GM23248 (cell line): ENCODE data around the gene ICAM5. TPM values are rescaled to one million over a fixed set of nuclear protein-coding genes. Genes with fewer than 3 reads are reported as not detected.
A peak's percentile ranks its signal among the peaks of the same experiment; 100 is the strongest.

Experiments
- DNase-seq: peaks from one replicate; pipeline ENCODE4 v3.0.0-alpha.2; 2015
- H2AFZ ChIP-seq: fragments of 200-600 bp; sonication (generic); 2 replicates; pipeline ENCODE4 v1.6.1; 2016; ENCODE audit warnings: antibody characterized with exemption
- H3F3A ChIP-seq: fragments of 200-600 bp; sonication (generic); 2 replicates; pipeline ENCODE4 v1.6.1; 2016; ENCODE audit warnings: mild to moderate bottlenecking, antibody characterized with exemption, mixed run types; ENCODE audit not compliant: insufficient read depth
- H3K27ac ChIP-seq: fragments of 200-600 bp; sonication (generic); 2 replicates; pipeline ENCODE4 v1.5.1; 2016; ENCODE audit warnings: mild to moderate bottlenecking
- H3K27me3 ChIP-seq: fragments of 200-600 bp; sonication (generic); replicated peaks from 2 replicates; pipeline ENCODE4 v1.6.1; 2016; ENCODE audit warnings: mild to moderate bottlenecking; ENCODE audit not compliant: insufficient read depth
- H3K36me3 ChIP-seq: fragments of 200-600 bp; sonication (generic); 2 replicates; pipeline ENCODE4 v1.6.1; 2016; ENCODE audit warnings: low read depth, mild to moderate bottlenecking
- H3K4me1 ChIP-seq: fragments of 200-600 bp; sonication (generic); 2 replicates; pipeline ENCODE4 v1.6.1; 2016; ENCODE audit warnings: mild to moderate bottlenecking; ENCODE audit not compliant: insufficient read depth
- H3K4me2 ChIP-seq: fragments of 200-600 bp; sonication (generic); one replicate; pipeline ENCODE4 v1.6.1; 2016; ENCODE audit warnings: mild to moderate bottlenecking; ENCODE audit not compliant: unreplicated experiment
- H3K4me3 ChIP-seq: fragments of 200-600 bp; sonication (generic); 2 replicates; pipeline ENCODE4 v1.5.1; 2016; ENCODE audit warnings: mild to moderate bottlenecking
- H3K79me2 ChIP-seq: fragments of 200-600 bp; sonication (generic); 2 replicates; pipeline ENCODE4 v1.6.1; 2016; ENCODE audit warnings: mild to moderate bottlenecking; ENCODE audit not compliant: insufficient read depth
- H3K9ac ChIP-seq: fragments of 200-600 bp; sonication (generic); 2 replicates; pipeline ENCODE4 v1.6.1; 2016; ENCODE audit warnings: mild to moderate bottlenecking
- H3K9me2 ChIP-seq: fragments of 200-600 bp; sonication (generic); 2 replicates; pipeline ENCODE4 v1.6.1; 2016; ENCODE audit warnings: mixed run types, mild to moderate bottlenecking, moderate library complexity; ENCODE audit not compliant: insufficient read depth
- H3K9me3 ChIP-seq: fragments of 200-600 bp; sonication (generic); one replicate; pipeline ENCODE4 v1.6.1; 2017; ENCODE audit warnings: low read depth
- H4K20me1 ChIP-seq: fragments of 200-600 bp; sonication (generic); 2 replicates; pipeline ENCODE4 v1.6.0; 2016; ENCODE audit not compliant: insufficient read depth
- EZH2 ChIP-seq: fragments of 200-600 bp; sonication (generic); IDR thresholded peaks from 2 replicates; pipeline ENCODE4 v1.6.1; 2018; ENCODE audit warnings: antibody characterized with exemption, mild to moderate bottlenecking; ENCODE audit not compliant: insufficient read depth, poor library complexity, severe bottlenecking
- EZH2phosphoT487 ChIP-seq: fragments of 200-600 bp; sonication (generic); IDR thresholded peaks from 2 replicates; pipeline ENCODE4 v1.6.1; 2018; ENCODE audit warnings: antibody characterized with exemption, moderate library complexity, mild to moderate bottlenecking, low read depth; ENCODE audit not compliant: insufficient read depth
- WGBS, 2 experiments: methylation state at CpG; one replicate each; pipeline ENCODE4 v1.1.6; 2015 to 2017; ENCODE audit warnings: low lambda C conversion rate in 2 of 2, low coverage in 1 of 2; ENCODE audit errors: missing lambda C conversion rate in 2 of 2; 5-methylcytosine and 5-hydroxymethylcytosine counted together
- in situ Hi-C: fragments of 300-500 bp; cut with MboI; formaldehyde crosslinking; loops from 2 replicates; pipeline ENCODE4 v1.15.0; 2020
- polyA plus RNA-seq: library from polyadenylated mRNA; unstranded; fragments of >200 nt; fragmentation: Nextera tagmentation; extraction: Ambion mirVana; gene quantifications from 2 replicates; pipeline ENCODE4 v1.2.1, GENCODE V29; 2016
- small RNA-seq: library from RNA; depleted of rRNA; stranded (forward); fragments of <200 nt; gene quantifications from one replicate; pipeline ENCODE3, GENCODE V24; 2014; ENCODE audit warnings: low read depth, low replicate concordance
- total RNA-seq: library from RNA; depleted of rRNA; stranded (reverse); fragments of >200 nt; shearing (Covaris generic); gene quantifications from 2 replicates; pipeline ENCODE4 v1.2.3, GENCODE V29; 2014; rRNA removed

The ICAM5 gene
- total and polyA plus RNA-seq, 2 experiments from 2014 or later = 9.8 to 48.7 TPM

- Histone ChIP-seq H3K36me3 (no peaks in the 10 kb centered on the region), H3K27me3 (no peaks in the 10 kb centered on the region), H3K27ac (no peak overlapping the region), H3K4me1 (peaks cover 7% of the 10 kb centered on the region; the same call in 1 of the 2 replicates), H3K4me3 (no peak overlapping the region), H4K20me1 (no peaks in the 10 kb centered on the region), H3F3A (peaks cover 4% of the 10 kb centered on the region; the same call in 1 of the 2 replicates), H3K9me2 (no peaks in the 10 kb centered on the region), H3K4me2 (no peak overlapping the region), H3K79me2 (no peaks in the 10 kb centered on the region), H3K9ac (no peak overlapping the region), H3K9me3 (no peaks in the 10 kb centered on the region), H2AFZ (no peak overlapping the region)
- in situ Hi-C loops = no loop called here
- TF ChIP-seq EZH2 (no peak), EZH2phosphoT487 (no peak)
- DNase-seq = peak; percentile 42
- WGBS, 2 experiments = 69 to 71% methylated on average over 10 of the region's 10 CpGs
Measured at GRCh38 chr19:10344780-10345179, 55.0 kb downstream of the ICAM5 start.

Small RNAs within 50 kb of the gene (small RNA-seq; reads per million reads assigned to genes)
- not detected for gene AC011511.1
- gene AC011511.4 = not detected

Other genes starting within 250 kb of the ICAM5 start
- 30.6 and 33.0 TPM in 2 replicates for gene SHFL, start 203.6 kb upstream of the ICAM5 start, total RNA-seq
- gene SHFL, start 203.6 kb upstream of the ICAM5 start, polyA plus RNA-seq = 28.4 and 29.8 TPM in 2 replicates
- gene ANGPTL6, start 187.3 kb upstream of the ICAM5 start, total RNA-seq = 0.22 and 0.63 TPM in 2 replicates
- 0.46 and 0.58 TPM in 2 replicates for gene ANGPTL6, start 187.3 kb upstream of the ICAM5 start, polyA plus RNA-seq
- 39.7 and 47.0 TPM in 2 replicates for gene PPAN, start 183.6 kb upstream of the ICAM5 start, total RNA-seq
- gene PPAN, start 183.6 kb upstream of the ICAM5 start, polyA plus RNA-seq = 44.2 and 47.7 TPM in 2 replicates
- gene P2RY11, start 178.3 kb upstream of the ICAM5 start, total RNA-seq = 2.9 and 6.3 TPM in 2 replicates
- 2.5 and 2.8 TPM in 2 replicates for gene P2RY11, start 178.3 kb upstream of the ICAM5 start, polyA plus RNA-seq
- 211 and 259 TPM in 2 replicates for gene EIF3G, start 170.1 kb upstream of the ICAM5 start, total RNA-seq
- 176 and 179 TPM in 2 replicates for gene EIF3G, start 170.1 kb upstream of the ICAM5 start, polyA plus RNA-seq
- 32.5 and 57.5 TPM in 2 replicates for gene DNMT1, start 95.0 kb upstream of the ICAM5 start, total RNA-seq
- gene DNMT1, start 95.0 kb upstream of the ICAM5 start, polyA plus RNA-seq = 91.8 and 101 TPM in 2 replicates
- 20.3 and 24.9 TPM in 2 replicates for gene S1PR2, start 58.6 kb upstream of the ICAM5 start, total RNA-seq
- gene S1PR2, start 58.6 kb upstream of the ICAM5 start, polyA plus RNA-seq = 35.1 and 35.4 TPM in 2 replicates
- gene MRPL4, start 37.7 kb upstream of the ICAM5 start, total RNA-seq = 101 and 103 TPM in 2 replicates
- gene MRPL4, start 37.7 kb upstream of the ICAM5 start, polyA plus RNA-seq = 71.6 and 73.9 TPM in 2 replicates
- gene ICAM1, start 18.8 kb upstream of the ICAM5 start, total RNA-seq = 21.6 and 22.3 TPM in 2 replicates
- gene ICAM1, start 18.8 kb upstream of the ICAM5 start, polyA plus RNA-seq = 23.6 and 24.4 TPM in 2 replicates
- 1.1 and 3.7 TPM in 2 replicates for gene ICAM4, start 3.0 kb upstream of the ICAM5 start, total RNA-seq
- gene ICAM4, start 3.0 kb upstream of the ICAM5 start, polyA plus RNA-seq = 0.44 and 1.3 TPM in 2 replicates
- gene ZGLP1, start 19.9 kb downstream of the ICAM5 start, total RNA-seq = 1.8 and 2.5 TPM in 2 replicates
- gene ZGLP1, start 19.9 kb downstream of the ICAM5 start, polyA plus RNA-seq = 1.4 and 1.8 TPM in 2 replicates
- 46.6 and 50.2 TPM in 2 replicates for gene FDX2, start 26.1 kb downstream of the ICAM5 start, total RNA-seq
- gene FDX2, start 26.1 kb downstream of the ICAM5 start, polyA plus RNA-seq = 48.9 and 49.2 TPM in 2 replicates
- gene RAVER1, start 43.6 kb downstream of the ICAM5 start, total RNA-seq = 23.0 and 27.1 TPM in 2 replicates
- 28.7 and 29.2 TPM in 2 replicates for gene RAVER1, start 43.6 kb downstream of the ICAM5 start, polyA plus RNA-seq
- gene ICAM3, start 49.7 kb downstream of the ICAM5 start, total RNA-seq = 3.4 and 8.6 TPM in 2 replicates
- 23.1 and 23.4 TPM in 2 replicates for gene ICAM3, start 49.7 kb downstream of the ICAM5 start, polyA plus RNA-seq
- gene TYK2, start 90.6 kb downstream of the ICAM5 start, total RNA-seq = 64.1 and 85.5 TPM in 2 replicates
- gene TYK2, start 90.6 kb downstream of the ICAM5 start, polyA plus RNA-seq = 54.3 and 60.4 TPM in 2 replicates
- gene CDC37, start 113.6 kb downstream of the ICAM5 start, total RNA-seq = 268 and 301 TPM in 2 replicates
- 288 and 291 TPM in 2 replicates for gene CDC37, start 113.6 kb downstream of the ICAM5 start, polyA plus RNA-seq
- 2.4 and 4.7 TPM in 2 replicates for gene PDE4A, start 130.6 kb downstream of the ICAM5 start, total RNA-seq
- gene PDE4A, start 130.6 kb downstream of the ICAM5 start, polyA plus RNA-seq = 15.9 and 17.4 TPM in 2 replicates
- gene KEAP1, start 213.4 kb downstream of the ICAM5 start, total RNA-seq = 93.2 and 99.5 TPM in 2 replicates
- gene KEAP1, start 213.4 kb downstream of the ICAM5 start, polyA plus RNA-seq = 74.4 and 81.5 TPM in 2 replicates
- 1.8 and 3.3 TPM in 2 replicates for gene S1PR5, start 227.5 kb downstream of the ICAM5 start, total RNA-seq
- 1.2 and 1.6 TPM in 2 replicates for gene S1PR5, start 227.5 kb downstream of the ICAM5 start, polyA plus RNA-seq